ENCODE measurements around the gene ACAP2.
"Not testable (repeated sequence)": the region's sequence is repeated elsewhere in the genome, so short reads cannot be mapped to it uniquely, and the experiment has no call there.

The ACAP2 gene

GRCh38 chr3:195297446-195297845, 145.4 kb downstream of the ACAP2 start:
- no peak for DNase-seq (ENCODE audit: low read depth in 2 of 2, low spot score in 1 of 2)

DNA sequence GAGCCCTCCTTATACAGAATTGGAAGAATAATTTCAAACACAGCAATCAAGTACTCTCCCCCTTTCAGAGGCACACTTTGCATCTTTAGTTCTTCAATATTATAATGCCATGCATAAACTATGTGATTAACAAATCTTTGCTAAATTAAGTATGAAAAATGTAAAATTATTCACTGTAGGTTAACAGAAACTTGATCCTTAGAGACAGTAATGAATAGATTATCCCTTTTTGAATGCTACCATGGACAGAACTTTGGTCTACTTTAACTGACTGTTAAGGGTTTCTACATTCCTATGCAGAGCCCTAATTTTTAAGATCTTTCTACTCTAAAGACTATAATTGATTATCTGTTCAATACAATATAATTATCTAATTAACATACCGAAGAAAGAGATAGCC, 146.2 kb downstream of the ACAP2 start:
- no peak for DNase-seq (ENCODE audit: low read depth in 2 of 2, low spot score in 1 of 2)

GRCh38 chr3:195291121-195291520, 151.7 kb downstream of the ACAP2 start:
- DNase-seq (ENCODE audit: low read depth in 2 of 2, low spot score in 1 of 2): no peak

- not testable (repeated sequence) for DNase-seq (ENCODE audit: low read depth in 2 of 2, low spot score in 1 of 2)
These were observed 152.2 kb downstream of the ACAP2 start for GRCh38 chr3:195290643-195291042.

DNA sequence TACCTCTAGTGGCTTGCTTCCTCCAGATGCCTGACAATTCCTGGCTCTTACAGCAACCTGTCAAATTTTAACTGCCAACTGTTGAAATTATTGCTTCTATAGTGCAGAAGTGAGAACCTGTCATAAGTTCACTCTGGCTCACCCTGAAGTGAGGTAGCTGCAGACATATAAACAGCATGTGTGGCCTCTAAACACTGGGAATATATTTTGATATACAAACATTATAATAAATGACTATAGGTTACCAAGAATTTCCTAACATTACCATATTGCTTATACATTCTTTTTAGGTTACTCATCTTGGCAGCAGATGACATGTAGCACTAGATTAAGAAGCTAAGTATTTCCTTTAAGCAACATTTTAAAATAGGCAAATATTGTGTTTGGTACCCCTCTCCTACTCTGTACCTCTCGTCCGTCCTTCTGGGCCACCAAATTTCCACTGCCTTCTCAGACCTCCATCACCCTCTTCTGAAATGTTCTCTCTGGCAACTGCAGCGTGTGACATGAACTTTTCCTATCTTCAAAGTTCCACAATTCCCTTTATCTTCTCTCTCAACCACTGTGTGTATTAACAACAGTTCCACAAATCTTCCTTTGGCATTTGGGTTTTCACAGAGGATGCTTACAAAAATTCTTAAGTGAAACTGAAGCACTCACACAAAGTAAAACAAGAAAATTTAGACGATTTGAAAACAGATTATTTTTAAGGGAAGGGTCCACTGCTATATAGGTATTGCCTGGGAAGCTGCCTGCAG, 156.5 kb downstream of the ACAP2 start:
- no peak for DNase-seq (ENCODE audit: low read depth in 2 of 2, low spot score in 1 of 2)

- no peak for DNase-seq (ENCODE audit: low read depth in 2 of 2, low spot score in 1 of 2)
These were observed 157.4 kb downstream of the ACAP2 start for GRCh38 chr3:195285372-195285771.

DNA sequence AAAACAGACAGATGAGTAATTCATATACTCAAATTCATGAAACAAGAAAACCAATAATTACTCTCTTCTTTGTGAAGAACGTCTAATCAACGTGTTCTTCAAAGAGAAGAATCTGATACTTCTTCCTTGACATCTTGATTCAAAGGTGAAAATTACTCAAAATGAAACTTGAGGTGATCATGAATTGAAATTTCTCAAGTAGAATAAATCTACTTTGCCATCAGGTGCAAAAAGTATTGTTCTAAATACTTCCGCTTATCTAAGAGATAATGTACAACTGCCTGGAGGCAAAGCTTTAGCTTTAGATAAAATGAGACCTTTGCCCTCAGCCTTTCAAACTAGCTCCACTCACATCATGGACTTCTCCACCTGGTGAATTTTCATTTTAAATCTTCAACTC, 158.0 kb downstream of the ACAP2 start:
- DNase-seq (ENCODE audit: low read depth in 2 of 2, low spot score in 1 of 2): no peak

DNA sequence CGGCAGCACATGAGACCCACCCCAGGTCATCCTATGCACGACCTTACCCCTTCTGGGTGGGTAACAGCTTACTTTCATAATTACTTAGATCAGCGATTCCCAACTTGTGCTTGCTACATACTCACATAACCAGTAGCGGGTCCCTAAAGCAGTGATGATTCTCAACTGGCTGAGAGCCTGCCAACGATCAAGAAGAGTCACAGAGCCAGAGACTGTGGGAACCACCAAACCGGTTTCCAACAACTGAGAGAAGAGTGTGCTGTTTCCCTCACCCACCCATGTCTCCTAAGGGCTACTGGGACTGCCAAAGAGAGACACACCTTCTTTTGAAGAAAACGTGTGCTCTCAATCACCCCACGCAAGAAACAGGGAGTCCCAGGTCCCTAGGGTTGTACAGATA, 159.9 kb downstream of the ACAP2 start:
- DNase-seq (ENCODE audit: low read depth in 2 of 2, low spot score in 1 of 2): no peak

- no peak for DNase-seq (ENCODE audit: low read depth in 2 of 2, low spot score in 1 of 2)
These were observed 168.4 kb downstream of the ACAP2 start for GRCh38 chr3:195274259-195274966.

DNA sequence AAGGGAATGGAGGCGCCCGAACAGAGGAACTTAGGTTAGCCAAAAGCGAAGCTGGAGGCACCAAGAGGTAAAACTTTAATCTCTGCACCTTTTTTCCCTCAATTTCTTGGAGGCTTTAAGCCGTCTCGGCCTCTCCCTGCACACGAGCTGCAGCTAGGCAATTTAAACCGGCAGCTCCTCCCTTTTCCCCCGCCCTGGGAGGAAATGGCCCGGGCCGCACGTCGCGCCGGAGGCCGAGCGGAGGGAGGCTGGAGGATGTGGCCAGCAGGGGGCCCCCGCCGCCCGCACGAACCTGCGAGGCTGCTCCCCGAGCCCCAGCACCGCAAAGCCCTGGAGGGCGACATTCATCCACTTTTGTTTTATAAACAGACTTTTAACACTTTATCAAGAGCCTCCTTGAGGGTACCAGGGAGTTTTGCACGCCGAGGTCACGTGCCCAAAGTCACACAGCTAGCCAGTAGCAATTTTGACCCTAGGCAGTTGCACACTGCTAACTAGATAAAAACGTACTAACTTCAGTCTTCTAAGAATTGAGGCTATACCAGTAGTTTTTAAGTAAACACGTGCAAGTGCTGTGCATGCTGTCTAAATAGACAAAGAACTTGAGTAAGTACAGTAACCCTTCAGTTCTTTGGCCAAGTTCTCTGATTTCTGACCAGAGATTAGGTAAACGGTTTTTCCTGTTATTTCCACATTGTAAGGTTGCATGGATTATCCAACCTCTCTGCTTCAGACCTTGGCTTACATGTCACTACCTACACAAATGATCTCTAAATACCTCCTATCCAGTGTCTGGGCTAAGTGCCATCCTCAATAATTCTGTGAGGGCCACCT, 171.2 kb downstream of the ACAP2 start:
- peak; percentile 72 to 76 for DNase-seq (ENCODE audit: low read depth in 2 of 2, low spot score in 1 of 2)

GRCh38 chr3:195270817-195271409, 171.9 kb downstream of the ACAP2 start, which contains the start of gene XXYLT1:
TSS of gene XXYLT1 (minus strand) at chr3:195271159. CDS start at chr3:195271058, 101 bp downstream.
- DNase-seq (ENCODE audit: low read depth in 2 of 2, low spot score in 1 of 2): peak; percentile 74 to 79

DNA sequence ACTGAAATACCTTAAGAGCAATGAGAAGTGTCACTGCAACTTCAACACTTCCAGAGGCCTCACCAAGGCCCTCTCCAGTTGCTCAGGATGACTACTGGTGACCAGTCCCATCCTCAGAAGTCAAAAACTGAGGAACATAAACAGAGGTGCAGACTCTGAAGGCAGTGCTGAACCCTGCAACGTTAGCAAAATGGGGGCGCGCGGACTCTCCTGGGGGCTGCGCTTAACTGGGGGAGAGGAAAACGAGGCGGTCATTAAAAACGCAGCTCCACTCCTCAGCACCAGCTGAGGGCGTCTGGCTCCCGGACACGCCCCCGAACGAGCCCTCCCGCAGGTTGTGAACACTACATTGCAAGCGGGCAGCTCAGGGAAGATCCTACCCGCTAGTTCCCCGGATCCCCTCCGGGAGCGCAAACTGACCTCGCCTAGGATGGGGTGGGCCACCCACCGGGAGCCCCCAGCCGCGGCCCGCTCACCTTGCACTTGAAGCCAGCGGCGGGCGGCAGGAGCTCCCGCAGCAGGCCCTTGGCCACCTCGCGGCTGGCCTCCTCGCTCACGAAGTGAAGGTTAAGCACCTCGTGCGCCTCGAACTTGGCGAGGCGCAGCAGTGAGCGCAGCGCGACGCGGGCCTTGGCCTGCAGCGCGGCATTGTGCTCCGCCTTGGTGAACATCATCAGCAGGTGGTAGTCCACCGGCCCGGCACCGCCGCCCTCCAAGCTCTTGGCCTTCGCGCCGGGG, 172.6 kb downstream of the ACAP2 start:
- no peak for DNase-seq (ENCODE audit: low read depth in 2 of 2, low spot score in 1 of 2)

GRCh38 chr3:195269375-195270078, 173.3 kb downstream of the ACAP2 start:
- no peak for DNase-seq (ENCODE audit: low read depth in 2 of 2, low spot score in 1 of 2)

DNA sequence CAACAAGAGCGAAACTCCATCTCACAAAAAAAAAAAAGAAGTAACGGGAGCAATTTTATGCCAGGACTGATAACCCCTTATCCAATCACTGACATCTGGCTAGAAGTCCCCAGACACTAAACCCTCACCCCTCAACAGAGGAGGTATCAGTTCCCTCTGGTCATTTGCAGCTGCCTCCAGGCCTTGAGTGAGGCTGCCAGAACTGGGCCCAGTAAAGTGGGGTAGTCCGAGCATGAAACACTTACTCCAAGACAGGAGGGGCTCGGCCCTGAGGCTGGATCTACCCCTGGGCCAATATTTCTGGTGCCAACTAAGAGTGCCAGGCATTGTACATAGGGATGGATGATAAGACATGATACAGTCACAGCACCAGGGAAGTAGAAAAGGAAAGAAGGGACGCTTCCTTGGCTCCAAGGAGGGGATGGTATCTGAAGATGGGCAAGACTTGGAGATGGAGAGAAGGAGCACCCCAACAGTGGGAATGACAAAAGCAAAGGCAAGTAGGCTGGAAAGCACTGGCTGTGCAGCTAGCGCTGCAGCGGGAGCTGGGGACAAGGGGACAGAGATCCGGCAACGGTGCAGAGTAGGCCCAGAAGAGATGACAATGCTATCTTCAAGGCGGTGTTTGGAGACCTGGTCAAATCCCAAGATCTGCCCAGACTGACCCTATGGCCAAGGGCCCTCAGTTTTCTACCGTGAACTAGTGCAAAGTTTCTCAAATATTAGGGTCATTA, 174.1 kb downstream of the ACAP2 start:
- DNase-seq (ENCODE audit: low read depth in 2 of 2, low spot score in 1 of 2): no peak

DNA sequence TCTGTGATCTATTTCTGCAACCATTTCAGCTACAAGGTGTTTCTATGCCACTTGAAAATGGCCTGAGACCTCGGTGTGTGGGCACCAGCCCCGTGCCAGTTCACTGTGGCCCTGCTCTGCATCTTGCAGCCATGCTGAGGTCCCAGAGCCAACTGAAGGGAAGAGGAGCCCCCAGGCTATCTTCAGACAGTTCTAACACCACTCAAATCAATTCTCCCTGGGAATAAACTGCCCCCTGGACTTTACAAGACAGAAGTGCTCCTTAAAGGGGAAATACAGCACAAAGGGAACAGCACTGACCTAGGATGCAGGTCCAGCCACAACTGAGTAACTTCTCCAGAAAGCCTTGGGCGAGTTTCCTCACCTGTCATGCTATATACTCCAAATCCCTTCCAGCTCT, 175.7 kb downstream of the ACAP2 start:
- DNase-seq (ENCODE audit: low read depth in 2 of 2, low spot score in 1 of 2): no peak

- no peak for DNase-seq (ENCODE audit: low read depth in 2 of 2, low spot score in 1 of 2)
These were observed 176.4 kb downstream of the ACAP2 start for GRCh38 chr3:195266428-195266827.

- no peak for DNase-seq (ENCODE audit: low read depth in 2 of 2, low spot score in 1 of 2)
These were observed 177.3 kb downstream of the ACAP2 start for GRCh38 chr3:195265363-195265976.

- DNase-seq (ENCODE audit: low read depth in 2 of 2, low spot score in 1 of 2): no peak
These were observed 178.8 kb downstream of the ACAP2 start for GRCh38 chr3:195263925-195264600.

All from stimulated activated CD8-positive, alpha-beta memory T cell treated with anti-CD3 and anti-CD28 coated beads, Interleukin-4, amount 100 ng/mL, for 1 hour (primary cell).